Head of caudate nucleus (tissue), 42 donors: ENCODE results near the gene PDE4D.

Source experiments
- DNase-seq, 42 donors: peaks; one replicate each; pipeline versions ENCODE4 v3.0.0 to v3.0.0-alpha.2; 2020 to 2021; ENCODE audit warnings: mixed read lengths in 7 of 42
- intact Hi-C: fragments of 100-400 bp; cut with DNase I; formaldehyde crosslinking; loops from one replicate; pipeline ENCODE4 v1.15.0; 2022

Gene PDE4D

DNA sequence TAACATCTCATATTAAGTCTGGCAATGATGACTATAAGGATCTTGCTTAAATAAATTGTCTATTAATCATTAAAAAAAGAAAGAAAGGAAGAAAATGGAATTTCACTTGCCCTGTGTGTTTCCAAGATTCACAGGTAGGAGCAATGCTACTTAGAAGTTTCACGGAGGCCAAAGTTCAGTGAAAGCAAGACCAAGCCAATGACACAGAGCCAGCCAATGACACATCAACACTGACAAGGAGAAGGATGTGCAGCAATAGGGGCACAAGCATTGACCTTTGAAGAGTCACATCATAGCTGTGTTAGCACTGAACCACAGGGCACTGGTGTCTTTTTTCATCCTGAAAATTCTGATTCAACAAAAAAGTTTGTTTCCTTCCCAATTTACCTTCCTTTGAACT is 364.3 kb downstream of the PDE4D start:
- DNase-seq: no peak
- intact Hi-C loops: no loop called here

DNA sequence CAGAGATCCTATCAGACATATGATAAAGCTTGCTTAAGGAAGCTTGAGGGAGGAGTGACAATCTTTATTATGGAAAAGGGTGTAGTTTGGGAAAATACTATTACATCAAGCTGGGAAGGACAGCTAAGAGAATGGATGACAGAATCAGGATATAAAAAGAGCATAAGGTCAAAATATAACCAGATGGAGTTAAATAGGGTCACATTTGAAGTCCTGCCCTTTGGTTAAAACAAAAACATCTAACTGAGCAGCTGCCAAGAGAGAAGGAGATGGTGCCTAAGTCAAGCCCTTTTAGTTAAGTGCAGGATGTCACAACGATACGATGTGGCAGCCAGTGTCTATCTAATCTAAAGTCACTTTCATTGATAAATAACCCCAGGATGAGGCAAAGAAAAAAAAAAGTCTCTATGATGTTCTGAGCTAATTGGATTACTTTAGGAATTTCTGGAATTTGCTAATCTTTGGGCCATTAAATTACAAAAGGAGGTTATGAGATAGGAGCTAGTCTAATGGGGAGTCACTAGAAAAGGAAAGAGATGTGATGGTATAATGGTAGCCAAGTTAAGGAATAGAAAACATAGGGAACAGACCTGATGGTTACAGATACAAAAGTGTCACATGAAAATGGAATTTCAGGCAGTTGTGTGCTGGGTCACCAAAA is 365.2 kb downstream of the PDE4D start:
- intact Hi-C loops: no loop called here
- no peak for DNase-seq

DNA sequence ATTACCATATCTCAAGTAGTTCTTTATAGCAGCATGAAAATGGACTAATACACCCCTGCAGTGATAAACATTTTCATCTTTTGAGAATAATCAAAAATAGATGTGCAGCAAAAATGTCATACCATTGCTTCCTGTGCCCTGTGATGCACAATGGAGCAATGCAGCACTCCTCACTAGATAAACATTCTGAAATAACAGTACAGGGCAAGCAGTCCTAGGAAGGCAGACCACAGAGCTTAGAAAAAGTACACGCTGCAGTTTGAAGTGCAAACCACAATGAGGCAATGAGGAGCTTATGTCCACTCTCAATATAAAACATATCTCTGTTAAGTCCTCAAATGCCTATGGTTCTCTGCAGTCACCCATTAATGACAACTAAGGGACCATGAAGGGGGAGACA is 367.6 kb downstream of the PDE4D start:
- no peak for DNase-seq
- intact Hi-C loops: no loop called here

DNA sequence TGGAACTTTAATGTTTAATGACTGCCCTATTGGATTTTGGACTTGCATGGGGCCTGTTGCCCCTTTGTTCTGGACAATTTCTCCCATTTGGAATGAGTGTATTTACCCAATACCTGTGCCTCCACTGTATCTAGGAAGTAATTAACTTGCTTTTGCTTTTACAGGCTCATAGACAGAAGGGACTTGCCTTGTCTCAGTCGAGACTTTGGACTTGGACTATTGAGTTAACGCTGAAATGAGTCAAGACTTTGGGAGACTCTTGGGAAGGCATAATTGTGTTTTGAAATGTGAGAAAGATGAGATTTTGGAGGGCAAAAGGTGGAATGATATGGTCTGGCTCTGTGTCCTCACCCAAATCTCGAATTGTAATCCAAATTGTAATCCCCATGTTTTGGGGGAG is 368.2 kb downstream of the PDE4D start:
- DNase-seq: no peak
- intact Hi-C loops: no loop called here

DNA sequence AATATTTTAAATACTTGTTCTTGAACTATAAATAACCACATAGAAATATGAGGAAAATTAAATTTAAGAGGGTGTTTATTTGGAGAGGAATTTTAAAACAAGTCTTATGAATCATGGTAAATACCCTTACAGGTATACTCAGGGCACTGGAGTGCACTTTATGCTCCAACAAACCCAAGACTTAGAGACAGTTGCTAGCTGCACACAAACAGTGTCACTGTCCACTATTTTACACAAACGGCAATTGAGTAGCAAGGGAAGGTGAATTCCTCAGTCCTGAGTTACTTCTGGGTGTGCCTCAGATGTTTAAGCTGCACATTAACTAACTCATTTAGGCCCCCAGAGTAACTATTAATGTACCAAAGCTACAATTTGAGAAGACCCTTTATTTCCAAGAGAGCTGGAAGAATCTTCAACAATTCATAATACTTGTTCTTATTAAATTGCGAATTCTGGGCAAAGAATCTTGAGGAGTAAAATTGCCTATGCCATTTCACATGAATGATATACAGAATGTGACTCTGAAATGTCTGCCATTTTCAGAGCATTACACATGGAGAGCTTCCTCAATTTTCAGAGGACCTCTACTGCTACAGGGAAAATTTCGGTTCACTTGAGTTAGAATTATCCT is 371.2 kb downstream of the PDE4D start:
- intact Hi-C loops: no loop called here

DNA sequence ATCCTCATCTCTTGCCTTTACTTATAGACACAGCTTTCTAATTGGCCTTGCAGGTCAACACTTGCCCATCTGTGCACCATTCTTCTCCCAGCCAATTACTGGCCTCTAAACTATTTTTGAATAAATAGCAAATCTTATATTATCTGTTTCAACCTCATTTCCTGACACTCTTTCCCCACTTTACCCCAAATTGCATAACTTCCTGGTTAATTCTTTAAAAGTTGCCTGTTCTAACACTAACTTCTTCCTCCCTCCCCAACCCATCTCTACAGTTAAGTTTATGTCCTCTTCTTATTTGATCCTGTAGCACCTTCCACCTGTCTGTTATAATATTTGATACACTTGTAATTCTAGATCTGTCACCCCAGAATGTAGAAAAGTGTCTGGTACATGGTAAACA is 372.1 kb downstream of the PDE4D start:
- DNase-seq: no peak

More for the DNA sequence above, 371.2 kb downstream of the PDE4D start:
- DNase-seq: no peak

DNA sequence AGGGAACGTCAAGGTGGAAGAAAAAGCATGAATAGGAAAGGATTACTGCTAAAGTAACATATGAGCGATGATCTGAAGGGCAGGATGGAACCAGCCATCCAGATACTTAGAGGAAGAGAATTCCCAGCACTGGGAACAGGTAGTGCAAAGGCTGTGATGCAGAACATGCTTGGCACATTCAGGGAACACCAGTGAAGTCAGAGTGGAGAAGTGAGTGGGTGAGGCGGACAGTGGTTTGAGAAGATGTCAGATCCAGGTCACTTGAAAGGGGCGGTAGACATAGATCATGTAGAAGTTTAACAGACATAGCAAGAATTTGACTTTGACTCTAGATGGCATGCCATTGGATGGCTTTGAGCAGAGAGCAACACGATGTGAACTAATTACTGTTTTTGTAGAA is 374.2 kb downstream of the PDE4D start:
- intact Hi-C loops: no loop called here
- DNase-seq: no peak

More for the DNA sequence above, 372.1 kb downstream of the PDE4D start:
- intact Hi-C loops: no loop called here

DNA sequence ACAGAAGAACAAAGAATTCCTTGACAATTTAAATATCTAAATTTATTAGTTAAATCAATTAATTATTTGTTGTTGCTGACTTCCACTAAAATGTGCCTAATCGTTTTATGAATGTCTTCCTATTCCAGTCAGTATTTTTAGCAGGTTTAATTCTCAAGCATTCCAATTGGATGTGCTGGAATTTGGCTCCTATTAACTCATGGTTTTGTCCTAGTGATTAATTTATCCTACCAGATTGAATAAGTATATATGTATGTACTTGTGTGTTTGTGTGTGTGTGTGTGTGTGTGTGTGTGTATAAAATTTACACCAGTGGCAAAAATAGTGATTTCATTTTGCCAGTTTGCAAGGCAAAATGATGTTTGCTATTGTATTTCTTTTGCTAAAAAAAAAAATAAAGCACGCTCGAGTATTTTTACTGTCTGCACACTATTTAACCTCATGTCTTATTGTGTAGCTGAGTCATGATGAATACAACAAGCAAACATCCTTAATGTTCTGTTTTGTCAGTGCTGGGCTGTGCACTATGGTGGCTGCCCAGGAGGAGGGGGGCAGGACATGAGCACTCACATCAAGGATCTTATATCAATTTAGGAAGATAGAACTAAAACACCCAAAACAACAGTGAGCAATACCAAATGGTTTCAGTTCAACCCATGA is 375.5 kb downstream of the PDE4D start:
- DNase-seq: no peak
- intact Hi-C loops: no loop called here

DNA sequence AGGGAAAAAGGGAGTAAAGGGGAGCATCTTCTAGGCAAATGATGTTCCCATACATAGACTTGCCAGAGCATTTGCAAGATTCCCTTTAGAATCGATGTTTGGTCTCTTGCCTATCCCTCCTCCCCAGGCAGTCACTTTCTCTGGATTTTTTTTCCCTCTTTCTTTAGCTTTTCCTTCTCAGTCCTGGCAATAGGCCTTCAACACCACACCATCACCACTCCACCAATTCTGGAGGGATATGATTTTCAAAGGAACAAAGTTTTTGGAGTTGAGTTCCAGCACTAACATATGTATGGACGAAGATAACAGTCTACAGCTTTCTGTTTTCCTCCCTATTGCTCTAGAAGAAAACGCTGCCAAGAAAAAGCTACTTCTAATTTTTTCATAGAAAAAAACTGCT is 377.4 kb downstream of the PDE4D start:
- DNase-seq: no peak
- intact Hi-C loops: no loop called here

DNA sequence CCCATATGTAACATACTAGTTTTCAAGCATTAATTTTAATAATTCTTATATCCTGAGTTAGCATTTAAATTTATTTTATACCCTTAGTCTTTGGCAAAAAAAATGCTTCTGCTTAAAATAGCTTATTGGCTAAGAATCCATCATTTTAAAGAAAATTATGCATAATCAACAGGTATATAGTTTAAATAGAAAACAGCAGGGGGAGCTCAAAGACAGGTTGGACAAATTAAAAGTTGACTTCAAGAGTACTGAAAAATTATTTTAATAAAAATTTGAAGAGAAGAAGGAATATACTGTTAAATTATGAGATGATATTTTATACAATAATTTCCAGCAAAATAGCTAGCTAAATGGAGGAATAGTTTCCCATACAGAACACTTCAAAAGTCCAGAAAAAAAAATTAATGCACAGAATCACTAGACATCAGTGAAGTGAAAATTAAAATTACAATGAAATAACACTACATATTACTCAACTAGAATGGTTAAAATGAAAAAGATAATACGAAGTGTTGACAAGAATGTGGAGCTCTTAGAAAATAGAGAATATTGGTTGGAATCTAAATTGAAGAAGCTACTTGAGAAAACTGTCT is 387.1 kb downstream of the PDE4D start:
- DNase-seq: no peak
- intact Hi-C loops: loop anchor here (10.0 kb wide), 1 partner anchor 158 kb away; no protein-coding TSS in a partner anchor

DNA sequence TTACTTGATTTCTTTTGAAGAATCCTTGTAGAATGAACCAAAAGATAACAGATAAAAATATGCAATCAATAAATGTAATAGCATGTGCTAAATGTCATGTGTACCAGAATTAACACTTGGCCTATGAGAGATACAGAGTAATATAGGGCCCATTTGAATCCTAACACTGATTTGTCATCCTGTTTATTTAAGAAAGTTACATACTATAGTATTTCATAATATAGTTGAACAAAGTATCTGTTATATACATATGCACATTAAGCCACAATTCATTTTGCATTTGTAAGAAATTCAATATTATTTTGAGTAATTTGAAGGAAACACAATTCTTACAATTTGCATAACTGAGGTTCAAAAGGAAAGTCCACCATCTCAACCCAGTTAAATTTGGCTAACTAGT is 389.5 kb downstream of the PDE4D start:
- intact Hi-C loops: loop anchor here (10.0 kb wide), 1 partner anchor 161 kb away; no protein-coding TSS in a partner anchor
- DNase-seq: no peak

DNA sequence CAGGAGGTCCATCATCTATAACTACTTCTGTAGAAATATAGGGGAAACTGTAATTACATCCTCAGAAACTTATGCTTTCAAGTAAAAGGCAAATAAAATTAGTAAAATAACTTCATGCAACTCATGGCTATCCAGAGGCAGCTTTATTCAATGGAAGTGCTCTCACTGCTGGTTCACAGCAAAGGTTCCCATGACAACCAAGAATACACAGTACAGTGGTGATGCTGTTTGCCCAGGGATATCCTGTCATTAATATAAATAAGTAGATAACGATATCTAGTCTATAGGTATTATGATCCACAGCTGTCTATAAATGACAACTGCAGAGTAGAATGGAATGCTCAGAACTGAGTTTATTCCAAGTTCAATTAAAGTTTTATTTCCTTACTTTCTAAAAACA is 390.3 kb downstream of the PDE4D start:
- no peak for DNase-seq
- intact Hi-C loops: loop anchor here (10.0 kb wide), 1 partner anchor 162 kb away; no protein-coding TSS in a partner anchor

DNA sequence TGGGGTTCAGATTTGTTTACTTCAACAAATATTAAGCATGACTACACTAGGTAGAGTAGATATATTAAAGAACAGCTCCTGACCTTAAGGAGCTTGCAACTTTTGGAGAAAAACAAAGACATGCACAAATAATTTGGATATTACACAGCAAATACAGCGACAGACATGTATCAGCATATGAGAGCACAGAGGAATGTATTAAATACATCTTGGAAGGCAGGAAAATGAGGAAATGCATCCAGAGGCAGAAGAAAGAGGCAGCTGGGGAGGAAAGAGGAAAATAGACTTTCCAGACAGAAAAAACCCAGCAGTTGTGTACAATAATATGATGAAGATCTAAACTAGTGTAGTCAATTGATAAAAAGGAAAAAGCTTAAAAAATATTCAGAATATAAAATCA is 392.2 kb downstream of the PDE4D start:
- intact Hi-C loops: loop anchor here (10.0 kb wide), 1 partner anchor 163 kb away; no protein-coding TSS in a partner anchor
- no peak for DNase-seq

DNA sequence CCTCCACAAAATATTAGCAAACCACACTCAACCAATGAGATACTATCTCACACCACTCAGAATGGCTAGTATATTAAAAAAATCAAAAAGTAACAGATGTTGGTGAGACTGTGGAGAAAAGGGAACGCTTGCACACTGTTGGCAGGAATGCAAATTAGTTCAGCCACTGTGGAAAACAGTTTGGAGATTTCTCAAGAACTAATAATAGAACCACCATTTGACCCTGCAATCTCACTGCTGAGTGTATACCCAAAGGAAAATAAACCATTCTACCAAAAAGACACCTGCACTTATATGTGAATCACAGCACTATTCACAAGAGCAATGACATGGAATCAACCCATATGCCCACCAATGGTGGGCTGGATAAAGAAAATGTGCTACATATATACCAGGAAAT is 393.5 kb downstream of the PDE4D start:
- no peak for DNase-seq
- intact Hi-C loops: loop anchor here (10.0 kb wide), 1 partner anchor 165 kb away; no protein-coding TSS in a partner anchor

DNA sequence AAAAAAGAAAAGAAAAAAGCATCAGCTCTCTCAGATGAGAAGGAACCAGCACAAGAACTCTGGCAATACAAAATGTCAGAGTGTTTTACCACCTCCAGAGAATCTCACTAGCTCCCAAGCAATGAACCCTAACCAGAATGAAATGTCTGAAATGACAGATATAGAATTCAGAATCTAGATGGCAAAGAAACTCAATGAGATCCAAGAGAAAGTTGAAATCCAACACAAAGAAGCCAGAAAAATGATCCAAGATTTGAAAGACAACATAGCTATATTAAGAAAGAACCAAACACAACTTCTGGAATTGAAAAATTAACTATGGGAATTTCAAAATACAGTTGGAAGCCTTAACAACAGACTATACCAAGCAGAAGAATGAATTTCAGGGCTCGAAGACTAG is 396.3 kb downstream of the PDE4D start:
- DNase-seq: no peak
- intact Hi-C loops: no loop called here

DNA sequence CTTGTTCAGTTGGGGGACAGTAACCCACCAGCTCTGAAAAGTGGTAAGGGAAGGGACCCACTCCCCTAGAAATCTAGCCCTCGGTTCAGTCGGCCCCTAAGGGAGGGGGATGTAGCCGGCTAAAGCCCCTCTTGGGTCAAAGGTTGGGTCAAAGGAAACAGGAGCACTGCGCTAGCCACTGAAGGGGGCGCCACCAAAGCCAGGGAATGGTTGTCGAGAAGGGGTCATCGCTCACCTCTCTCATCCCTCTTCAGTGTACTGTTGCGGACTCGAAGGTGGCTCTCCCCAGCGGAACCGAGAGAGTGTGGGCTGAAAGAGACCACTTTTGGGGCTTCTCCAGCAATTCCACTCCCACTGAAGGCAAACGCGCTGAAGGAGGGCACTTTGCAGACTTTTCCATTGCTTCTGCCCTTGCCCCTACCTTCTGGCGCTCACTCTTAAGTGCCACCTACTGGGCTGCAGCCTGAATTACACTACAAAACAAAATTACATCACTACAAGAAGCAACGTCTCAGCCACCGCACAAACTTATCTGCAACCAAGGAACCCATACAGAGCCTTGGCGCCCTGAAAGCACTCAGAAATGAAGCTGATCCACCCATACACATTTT is 396.9 kb downstream of the PDE4D start:
- intact Hi-C loops: no loop called here
- DNase-seq: no peak

DNA sequence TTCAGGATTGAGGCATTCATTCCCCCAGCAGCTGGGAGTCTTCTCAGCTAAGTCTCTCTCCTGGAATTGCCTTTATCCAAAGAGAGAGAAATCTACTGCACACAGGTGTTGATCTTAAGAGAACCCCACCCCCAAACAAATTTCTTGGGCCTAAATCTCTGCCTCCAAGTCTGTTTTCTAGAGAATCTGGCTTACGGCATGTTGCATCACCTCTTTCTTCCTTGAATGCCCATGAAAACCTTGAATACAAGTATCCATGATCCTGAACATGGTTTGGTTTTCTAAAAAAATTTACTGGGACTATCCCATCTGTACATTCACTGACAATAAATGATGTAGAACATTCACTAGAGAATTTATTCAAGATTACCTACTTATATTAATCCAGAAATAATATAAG is 401.6 kb downstream of the PDE4D start:
- no peak for DNase-seq
- intact Hi-C loops: no loop called here

DNA sequence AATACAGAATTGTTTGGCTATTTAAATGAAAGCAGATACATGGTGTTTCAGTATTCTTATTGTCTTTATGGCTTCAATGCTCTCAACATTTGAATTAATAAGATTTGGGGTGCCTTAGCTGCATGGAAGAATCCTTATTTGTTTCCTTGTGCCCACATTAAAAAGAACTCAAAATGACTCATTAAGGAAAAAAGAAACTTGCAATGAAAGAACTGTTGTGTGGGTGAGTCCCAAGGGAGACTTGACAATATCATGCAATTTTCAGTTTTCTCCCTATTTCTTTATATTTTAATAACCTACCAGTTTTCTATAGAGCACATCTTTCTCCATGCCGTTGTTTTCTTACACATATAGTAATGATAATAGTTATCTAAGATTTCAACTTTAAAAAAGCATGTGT is 404.0 kb downstream of the PDE4D start:
- no peak for DNase-seq
- intact Hi-C loops: no loop called here
